GM18909 (cell line): ENCODE data around the gene YJEFN3.

Experiments
- ATAC-seq: cut with Tn5 transposase; IDR thresholded peaks from one replicate; pipeline ENCODE4 v1.9.1; 2021; ENCODE audit warnings: mild to moderate bottlenecking; ENCODE audit not compliant: unreplicated experiment, poor library complexity

YJEFN3 gene

DNA sequence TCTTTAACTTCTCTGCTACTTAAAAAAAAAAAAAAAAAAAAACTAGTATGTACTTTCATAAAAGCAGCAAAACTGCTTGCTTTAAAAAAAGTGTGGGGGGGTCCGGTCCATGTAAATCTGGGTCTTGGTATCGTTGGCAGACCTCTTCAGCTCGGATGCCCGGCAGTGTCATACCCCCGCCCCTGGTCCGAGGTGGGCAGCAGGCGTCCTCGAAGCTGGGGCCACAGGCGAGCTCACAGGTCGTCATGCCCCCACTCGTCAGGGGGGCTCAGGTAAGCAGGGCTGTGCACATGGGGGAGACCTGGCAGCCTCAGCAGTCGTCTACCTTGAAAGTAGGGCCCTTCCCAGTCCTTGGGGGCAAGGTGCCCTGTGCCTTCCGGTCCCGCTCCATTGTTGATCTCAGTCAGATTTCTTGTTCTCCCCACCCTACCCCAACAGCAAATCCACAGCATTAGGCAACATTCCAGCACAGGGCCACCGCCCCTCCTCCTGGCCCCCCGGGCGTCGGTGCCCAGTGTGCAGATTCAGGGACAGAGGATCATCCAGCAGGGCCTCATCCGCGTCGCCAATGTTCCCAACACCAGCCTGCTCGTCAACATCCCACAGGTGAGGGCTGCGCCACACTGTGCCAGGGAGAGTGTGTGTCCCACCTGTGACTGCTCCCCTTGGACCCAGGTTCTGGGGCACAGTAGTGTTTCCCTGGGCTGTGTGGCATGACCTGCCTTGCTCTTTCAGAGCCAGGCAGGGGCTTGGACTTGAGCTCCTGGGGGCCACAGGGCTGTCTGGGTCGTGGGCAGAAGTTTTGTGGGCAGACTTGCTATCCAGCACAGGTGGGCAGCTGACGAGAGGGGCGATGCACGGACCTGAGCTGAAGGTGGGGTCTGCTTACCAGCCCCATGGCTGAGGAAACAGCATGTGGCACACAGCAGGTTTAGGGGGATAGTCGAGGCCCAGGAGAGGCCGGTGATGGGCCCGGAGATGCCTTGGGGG lies 32.8 kb upstream of the YJEFN3 start:
- no peak for ATAC-seq

DNA sequence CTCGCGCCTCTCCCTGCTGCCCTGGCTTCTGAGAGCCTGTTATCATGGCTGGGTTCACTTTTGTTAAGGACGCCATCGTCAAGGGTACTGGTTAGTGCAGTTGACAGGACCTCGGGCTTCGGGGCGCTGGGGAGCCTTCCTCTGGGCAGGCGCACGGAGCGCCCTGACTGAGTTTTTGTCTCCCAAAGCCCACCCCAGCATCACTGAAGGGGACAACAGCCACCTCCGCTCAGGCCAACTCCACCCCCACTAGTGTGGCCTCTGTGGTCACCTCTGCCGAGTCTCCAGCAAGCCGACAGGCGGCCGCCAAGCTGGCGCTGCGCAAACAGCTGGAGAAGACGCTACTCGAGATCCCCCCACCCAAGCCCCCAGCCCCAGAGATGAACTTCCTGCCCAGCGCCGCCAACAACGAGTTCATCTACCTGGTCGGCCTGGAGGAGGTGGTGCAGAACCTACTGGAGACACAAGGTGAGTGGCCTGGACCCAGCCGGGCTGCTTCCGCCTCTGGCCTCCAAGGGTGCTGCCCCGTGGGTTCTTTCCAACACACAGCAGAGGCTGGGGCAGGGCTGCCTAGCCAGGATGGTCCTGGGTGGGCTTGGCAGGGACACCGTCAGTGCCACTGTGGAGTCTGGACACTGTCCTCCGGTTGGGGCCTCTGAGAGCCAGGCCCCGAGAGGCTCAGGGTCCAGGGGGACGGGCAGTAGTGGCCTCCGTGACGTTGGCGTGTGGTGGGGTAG lies 30.3 kb upstream of the YJEFN3 start:
- ATAC-seq = no peak

DNA sequence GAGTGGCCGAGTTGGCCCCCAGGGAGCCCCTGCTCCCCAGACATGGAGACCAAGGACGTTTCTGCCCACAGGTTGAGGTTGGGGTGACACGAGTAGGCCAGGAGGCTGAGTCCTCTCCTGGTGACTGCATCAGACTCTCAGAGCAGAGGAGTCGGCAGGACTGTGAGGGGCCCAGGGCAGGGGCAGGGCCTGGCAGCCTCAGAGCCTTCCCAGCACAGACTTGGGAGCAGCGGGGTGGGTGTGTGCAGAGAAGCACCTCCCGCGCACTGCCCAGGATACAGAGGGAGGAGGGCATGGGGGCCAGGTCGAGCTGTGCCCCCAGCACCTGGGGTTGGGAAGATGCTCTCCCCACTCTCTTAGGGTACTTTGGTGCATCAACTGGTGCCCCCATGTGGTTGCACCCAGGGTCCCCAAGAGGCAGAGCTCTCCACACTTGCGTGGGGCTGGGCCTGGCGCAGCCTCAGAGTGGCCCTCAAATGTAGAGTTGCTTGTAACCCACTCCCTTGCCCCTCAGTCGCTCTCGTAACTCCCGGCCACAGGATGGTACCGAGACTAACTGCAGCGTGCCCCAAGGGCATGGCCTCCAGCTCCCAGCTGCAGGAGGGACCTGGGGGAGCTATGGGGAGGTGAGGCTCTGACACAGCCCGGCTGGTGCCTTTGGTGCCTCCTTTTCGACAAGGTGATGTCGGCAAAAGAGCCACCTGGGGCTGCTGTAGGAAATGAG lies 29.3 kb upstream of the YJEFN3 start:
- no peak for ATAC-seq

DNA sequence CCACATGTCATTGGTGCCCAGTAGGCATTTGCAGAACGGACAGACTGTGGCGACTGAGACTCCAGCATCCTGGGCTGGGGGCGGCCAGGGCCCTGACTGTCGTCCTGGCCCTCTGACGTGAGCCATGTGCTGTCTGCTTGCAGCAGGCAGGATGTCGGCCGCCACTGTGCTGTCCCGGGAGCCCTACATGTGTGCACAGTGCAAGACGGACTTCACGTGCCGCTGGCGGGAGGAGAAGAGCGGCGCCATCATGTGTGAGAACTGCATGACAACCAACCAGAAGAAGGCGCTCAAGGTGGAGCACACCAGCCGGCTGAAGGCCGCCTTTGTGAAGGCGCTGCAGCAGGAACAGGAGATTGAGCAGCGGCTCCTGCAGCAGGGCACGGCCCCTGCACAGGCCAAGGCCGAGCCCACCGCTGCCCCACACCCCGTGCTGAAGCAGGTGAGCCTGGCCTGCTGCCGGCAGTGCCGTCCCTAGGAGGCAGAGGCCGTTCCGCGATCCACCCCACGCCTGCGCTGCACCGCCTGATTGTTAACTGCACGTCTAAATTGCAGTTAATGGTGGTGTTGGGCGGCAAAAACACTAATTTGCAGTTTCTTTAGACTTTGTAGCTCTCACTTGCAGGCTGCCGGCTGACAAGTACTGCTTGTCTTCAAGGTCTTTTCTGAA lies 27.6 kb upstream of the YJEFN3 start:
- no peak for ATAC-seq

DNA sequence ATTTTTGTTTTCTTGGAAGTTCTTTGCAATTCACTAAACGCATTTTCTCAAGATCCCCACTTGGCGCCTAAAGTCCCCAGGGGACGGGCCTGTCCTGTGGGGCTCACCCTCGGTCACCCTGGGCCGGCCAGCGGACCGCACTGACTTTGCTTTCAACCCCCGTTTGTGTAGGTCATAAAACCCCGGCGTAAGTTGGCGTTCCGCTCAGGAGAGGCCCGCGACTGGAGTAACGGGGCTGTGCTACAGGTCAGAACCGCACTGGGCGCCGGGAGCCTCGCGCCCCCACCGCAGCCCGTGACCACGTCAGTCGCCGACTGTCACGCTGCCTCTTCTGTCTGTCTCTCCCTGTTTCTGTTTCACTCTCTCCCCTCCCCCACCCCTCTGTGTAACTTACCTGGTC lies 26.9 kb upstream of the YJEFN3 start:
- no peak for ATAC-seq

DNA sequence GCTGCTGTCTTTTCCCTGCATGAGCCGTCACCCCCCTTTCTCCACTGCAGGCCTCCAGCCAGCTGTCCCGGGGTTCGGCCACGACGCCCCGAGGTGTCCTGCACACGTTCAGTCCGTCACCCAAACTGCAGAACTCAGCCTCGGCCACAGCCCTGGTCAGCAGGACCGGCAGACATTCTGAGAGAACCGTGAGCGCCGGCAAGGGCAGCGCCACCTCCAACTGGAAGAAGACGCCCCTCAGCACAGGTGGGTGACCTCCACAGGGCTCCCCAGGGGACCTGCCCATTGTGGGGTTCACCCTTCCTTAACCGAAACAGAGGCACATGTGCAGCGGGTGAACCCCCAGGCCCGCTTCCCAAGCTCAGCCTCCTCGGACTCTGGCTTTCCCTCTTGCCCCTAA lies 26.4 kb upstream of the YJEFN3 start:
- no peak for ATAC-seq

DNA sequence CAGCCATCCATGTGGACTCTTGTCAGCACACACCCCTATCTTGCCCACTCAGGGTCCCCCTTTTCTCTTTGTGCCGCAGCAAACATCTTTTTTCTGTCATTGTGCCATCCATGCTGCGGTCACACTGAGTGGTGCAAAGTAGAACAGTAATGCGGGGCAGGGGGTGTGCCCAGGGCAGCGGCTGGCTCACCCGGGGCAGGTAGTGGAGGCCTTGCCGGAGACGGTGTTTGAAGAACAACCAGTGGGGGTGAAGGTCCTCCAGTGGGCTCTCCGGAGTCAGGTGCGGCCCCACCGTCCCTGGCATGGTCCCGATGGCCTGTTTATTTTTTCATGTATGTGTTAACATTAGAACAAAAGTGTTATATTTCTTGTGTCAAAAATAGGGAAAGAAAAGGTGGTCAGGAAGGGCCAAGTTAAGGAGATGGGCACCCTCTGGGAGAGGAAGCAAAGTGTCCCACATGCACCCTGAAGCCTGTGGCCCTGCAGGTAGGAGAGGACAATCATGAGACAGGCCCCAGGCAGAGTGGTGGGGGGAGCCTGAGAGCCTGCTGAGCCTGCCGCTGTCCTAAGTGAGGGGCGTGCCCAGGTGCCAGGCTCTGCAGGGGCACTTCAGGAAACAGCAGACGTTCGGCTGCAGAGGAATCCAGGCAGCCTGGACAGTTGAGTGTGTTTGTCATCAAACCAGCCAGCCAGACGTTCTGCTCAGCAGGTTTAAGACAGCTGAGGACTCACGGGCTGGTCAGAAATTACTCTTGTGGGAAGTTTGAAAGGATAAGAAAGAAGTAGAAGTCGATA lies 25.7 kb upstream of the YJEFN3 start:
- no peak for ATAC-seq

DNA sequence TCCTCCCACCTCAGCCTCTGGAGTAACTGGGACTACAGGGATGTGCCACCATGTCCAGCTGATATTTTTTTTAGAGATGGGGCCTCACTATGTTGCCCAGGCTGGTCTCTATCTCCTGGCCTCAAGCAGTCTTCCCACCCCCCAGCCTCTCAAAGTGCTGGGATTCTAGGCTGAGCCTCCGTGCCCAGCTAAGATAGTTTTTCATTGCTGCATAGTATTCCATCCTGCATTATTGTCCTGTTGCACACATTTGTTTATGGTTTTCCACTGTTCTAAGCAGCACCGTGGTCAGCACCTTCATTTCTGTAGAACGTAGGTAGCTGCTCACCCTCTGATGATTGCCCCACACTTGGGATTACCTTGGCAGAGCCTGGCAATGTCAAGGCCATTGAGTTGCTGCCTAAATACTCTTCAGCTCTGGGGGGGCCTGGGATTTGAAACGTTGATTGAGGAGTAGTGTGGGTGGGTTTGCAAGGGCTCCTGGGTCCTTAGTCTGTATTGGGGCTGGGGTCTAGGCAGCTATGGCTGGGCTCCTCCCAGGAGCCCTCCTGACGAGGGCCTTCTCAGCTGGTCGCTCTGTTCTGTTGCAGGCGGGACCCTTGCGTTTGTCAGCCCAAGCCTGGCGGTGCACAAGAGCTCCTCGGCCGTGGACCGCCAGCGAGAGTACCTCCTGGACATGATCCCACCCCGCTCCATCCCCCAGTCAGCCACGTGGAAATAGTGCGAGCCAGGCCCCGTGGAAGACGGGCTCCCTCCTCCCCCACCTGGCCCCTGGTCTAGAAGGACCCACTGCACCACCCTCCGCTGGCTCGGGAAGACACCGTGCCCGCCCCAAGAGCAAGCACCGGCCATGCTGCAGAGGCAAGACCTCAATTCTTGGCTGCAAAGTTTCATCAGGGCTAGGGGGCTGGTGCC lies 23.7 kb upstream of the YJEFN3 start:
- no peak for ATAC-seq

DNA sequence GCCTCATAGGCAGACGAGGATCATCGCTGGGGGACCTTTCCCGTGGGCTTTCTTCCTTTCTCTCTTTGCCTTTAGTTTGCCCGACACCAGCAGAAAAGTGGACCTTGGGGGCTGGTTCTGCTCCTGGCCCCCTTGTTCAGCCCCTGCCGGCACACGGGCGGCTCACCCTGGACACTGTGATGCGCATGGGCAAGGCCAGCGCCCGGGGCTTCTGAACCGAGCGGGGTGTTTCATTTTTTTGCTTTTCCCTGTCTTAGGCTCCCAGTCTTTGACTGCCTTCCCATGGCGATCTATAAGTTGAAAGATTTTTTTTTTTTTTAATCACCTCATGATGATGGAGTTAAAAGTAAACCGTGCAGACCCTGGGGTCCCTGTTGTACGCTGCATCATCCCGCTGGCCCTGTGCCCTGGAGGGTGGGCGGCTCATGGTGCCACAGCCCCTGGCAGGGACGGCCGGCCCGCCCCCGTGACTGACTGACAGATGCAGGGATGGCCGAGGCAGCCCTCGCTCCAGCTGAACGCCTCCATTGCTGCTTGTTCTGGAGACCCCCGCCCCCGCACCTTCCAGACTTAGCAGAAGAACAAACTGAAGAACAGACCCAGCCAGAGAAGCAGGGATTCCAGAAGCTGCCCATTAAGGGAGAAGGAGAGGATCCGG lies 22.9 kb upstream of the YJEFN3 start:
- no peak for ATAC-seq

DNA sequence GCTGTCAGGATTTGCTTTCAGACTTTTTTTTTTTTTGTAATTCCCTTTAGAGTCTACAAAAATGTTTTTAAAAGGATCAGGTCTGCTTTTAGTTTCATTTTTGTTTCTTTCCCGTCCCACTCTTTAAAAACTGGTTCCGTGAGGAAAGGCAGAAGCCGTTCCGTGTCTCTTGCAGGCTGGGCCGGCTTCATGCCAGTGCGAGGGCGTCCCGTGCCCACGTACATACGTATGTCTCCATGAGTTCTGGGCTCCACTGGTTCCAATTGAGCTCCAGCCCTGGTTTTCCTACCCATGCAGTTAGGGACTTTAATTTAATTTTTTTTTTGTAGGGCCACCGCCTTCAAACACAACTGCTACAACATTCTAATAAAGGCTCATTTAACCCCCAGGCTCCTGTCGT lies 22.1 kb upstream of the YJEFN3 start:
- no peak for ATAC-seq

DNA sequence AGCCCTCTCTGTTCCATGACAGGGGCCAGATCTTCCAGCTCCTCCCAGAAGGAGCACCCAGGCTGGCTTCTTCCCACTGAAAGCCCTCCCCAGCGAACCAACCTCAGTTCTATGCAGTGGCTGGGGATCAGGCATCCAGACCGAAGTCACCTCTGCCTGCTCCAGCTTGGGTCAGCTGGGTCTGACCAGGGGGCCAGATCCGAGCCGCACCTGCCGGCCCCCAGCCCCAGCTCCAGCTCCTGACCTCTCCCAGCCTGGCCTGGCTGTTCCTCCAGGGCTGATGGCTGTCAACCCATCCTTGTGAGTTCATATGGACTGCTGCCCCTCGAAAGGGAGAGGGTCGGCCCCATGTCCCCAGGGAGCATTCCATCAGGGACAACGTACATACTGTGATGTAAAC lies 21.4 kb upstream of the YJEFN3 start:
- no peak for ATAC-seq

DNA sequence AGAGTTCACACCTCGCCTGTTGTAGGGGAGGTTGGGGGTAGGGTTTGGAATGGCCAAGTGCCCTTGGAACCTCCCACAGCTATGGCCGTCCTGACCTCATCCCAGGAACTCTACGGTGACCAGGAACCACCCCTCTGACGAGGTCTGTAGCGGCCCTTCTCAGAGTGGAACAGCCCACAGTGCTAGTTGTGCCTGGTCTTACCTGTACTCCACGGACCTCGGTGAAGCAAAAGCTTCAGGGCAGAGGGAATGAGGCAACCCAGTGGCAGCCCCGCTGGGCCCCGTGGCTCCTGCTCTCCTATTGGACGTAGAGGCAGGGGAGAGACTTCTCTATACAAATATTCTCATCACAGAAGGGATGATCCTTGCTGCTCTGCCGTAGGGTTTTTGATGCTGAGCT lies 20.5 kb upstream of the YJEFN3 start:
- no peak for ATAC-seq

DNA sequence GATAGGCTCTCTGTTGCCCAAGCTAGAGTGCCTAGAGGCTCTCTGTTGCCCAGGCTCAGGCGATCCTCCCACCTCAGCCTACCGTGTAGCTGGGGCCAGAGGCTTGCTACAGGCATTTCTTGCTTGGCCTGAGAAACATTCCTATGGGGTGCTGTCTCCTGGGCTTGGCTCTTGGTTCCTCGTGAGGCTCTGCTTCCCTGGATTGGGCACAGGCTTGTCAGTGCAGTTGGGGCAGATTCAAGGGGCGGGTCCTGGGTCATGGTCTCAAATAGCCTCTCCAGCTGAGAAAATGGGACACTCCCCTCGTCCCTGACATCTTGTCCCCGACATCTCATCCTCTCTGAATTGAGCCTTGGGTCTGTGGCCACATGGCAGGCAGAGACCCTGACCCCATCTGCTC lies 18.3 kb upstream of the YJEFN3 start:
- ATAC-seq = no peak

DNA sequence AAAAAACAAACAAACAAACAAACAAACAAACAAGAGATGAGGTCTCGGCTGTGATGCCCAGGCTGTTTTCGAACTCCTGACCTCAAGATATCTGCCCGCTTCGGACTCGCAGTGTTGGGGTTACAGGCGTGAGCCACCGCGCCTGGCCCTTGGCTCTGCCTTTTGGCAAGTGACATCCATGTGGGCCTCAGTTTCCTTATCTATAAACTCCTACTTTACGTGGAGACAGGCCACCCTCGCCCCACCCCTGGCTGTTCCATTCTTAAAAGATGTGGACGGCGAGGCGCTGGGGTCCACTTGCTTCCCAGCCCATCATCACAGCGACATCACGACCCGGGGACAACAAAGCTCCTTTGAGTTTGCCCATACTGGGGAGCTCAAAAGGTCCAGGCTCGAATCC lies 15.0 kb upstream of the YJEFN3 start:
- no peak for ATAC-seq

DNA sequence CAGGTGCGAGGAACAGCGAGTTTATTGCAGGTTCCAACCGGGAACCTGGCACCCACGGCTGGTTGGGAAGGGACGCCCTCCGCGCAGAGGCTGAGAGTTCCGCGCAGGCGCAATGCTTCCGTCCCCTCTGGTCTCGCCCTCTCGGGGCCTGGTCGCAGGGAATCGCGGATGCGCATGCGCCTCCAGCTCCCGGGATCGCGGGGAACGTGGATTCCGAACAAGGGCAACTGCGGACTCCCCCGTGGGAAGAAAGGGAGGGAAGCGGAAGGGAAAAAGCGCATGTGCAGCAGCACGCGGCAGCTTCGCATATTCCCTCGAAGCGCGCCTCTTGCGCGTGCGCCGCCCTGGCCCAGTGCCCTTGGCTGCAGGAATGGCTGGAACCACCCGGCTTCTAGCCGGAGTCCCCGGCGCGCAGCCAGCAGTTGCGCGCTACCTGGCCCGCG lies 14.5 kb upstream of the YJEFN3 start:
- no peak for ATAC-seq

DNA sequence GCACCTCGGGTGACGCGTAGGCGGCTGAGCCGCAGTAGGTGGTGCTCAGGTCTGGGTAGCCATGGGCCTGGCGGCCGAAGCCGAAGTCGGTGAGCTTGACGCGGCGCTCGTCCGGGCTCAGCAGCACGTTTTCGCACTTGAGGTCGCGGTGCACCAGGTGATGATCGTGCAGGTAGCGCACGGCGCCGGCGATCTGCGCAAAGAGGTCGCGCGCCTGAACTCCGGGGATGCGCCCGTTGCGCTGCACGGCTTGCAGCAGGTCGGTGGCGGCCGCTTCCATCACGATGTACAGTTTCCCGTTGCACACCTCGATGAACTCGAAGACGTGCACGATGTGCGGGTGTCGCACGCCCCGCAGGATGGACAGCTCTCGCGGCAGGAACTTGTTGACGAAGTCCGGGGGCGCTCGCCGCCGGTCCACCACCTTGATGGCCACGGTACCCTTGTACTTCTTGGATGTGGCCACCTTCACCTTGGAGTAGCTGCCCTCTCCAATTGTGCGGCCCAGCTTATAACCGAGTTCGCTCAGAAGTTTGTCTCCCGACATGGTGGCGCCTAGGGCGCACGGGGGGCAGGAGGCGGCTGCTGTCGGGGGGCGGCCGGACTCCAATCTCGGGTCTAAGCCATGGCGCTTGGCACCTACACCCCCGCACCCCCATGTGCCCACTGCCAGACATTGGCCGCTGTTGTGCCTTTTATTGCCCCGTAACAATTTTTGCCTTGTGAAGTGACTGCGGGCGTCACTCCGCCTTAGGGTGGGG lies 13.7 kb upstream of the YJEFN3 start, which contains the start of gene TSSK6:
TSS of gene TSSK6 (minus strand) at position 668 of the 761 bp plus-strand sequence. CDS start at position 547, 121 bp downstream.
- ATAC-seq = no peak
